ENCODE results near the gene ZNF556. TPM values are rescaled to one million over a fixed set of nuclear protein-coding genes. Genes with fewer than 3 reads are reported as not detected.

The ZNF556 gene
- polyA plus RNA-seq, 1 of the 3 experiments (the other 2 are of a cell fraction), result 0.46 TPM

DNA sequence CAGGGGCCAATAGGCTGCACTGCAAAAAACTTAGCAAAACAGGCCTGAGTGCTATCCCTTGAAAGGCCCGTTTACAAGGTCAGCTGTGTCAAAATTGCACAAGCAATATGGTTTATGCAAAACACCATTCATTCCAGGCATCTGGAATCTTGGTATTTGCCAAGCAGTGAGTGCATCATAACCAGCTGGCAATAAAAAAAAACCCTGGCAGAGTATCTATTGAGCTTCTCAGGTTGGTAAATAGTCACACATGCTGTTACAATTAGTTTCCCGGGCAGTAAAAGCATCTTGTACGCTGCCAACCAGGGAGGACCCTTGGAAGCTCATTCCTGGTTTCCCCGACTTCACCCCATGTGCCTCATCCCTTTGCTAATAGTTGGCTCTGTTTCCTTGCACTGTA is 56.4 kb downstream of the ZNF556 start (continued):
- TF ChIP-seq, protein P1, sequence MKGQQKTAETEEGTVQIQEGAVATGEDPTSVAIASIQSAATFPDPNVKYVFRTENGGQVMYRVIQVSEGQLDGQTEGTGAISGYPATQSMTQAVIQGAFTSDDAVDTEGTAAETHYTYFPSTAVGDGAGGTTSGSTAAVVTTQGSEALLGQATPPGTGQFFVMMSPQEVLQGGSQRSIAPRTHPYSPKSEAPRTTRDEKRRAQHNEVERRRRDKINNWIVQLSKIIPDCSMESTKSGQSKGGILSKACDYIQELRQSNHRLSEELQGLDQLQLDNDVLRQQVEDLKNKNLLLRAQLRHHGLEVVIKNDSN (IDR thresholded peaks at IDR 0.05; ENCODE audit: borderline replicate concordance, low read depth), result no peak
- TF ChIP-seq, protein P2, sequence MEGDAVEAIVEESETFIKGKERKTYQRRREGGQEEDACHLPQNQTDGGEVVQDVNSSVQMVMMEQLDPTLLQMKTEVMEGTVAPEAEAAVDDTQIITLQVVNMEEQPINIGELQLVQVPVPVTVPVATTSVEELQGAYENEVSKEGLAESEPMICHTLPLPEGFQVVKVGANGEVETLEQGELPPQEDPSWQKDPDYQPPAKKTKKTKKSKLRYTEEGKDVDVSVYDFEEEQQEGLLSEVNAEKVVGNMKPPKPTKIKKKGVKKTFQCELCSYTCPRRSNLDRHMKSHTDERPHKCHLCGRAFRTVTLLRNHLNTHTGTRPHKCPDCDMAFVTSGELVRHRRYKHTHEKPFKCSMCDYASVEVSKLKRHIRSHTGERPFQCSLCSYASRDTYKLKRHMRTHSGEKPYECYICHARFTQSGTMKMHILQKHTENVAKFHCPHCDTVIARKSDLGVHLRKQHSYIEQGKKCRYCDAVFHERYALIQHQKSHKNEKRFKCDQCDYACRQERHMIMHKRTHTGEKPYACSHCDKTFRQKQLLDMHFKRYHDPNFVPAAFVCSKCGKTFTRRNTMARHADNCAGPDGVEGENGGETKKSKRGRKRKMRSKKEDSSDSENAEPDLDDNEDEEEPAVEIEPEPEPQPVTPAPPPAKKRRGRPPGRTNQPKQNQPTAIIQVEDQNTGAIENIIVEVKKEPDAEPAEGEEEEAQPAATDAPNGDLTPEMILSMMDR (IDR thresholded peaks at IDR 0.05), result no peak
- TF ChIP-seq JUND (IDR thresholded peaks at IDR 0.05) (no peak), ELF1 (IDR thresholded peaks at IDR 0.05) (no peak), EP300 (IDR thresholded peaks at IDR 0.05; ENCODE audit: borderline replicate concordance in 1 of 2, low read depth in 1 of 2, low read length in 1 of 2) (no peak), MEF2A (IDR thresholded peaks at IDR 0.05; ENCODE audit: borderline replicate concordance, low read depth) (no peak)
- TF ChIP-seq, protein P3, sequence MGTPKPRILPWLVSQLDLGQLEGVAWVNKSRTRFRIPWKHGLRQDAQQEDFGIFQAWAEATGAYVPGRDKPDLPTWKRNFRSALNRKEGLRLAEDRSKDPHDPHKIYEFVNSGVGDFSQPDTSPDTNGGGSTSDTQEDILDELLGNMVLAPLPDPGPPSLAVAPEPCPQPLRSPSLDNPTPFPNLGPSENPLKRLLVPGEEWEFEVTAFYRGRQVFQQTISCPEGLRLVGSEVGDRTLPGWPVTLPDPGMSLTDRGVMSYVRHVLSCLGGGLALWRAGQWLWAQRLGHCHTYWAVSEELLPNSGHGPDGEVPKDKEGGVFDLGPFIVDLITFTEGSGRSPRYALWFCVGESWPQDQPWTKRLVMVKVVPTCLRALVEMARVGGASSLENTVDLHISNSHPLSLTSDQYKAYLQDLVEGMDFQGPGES (IDR thresholded peaks at IDR 0.05; ENCODE audit: low read depth, low read length), result no peak

DNA sequence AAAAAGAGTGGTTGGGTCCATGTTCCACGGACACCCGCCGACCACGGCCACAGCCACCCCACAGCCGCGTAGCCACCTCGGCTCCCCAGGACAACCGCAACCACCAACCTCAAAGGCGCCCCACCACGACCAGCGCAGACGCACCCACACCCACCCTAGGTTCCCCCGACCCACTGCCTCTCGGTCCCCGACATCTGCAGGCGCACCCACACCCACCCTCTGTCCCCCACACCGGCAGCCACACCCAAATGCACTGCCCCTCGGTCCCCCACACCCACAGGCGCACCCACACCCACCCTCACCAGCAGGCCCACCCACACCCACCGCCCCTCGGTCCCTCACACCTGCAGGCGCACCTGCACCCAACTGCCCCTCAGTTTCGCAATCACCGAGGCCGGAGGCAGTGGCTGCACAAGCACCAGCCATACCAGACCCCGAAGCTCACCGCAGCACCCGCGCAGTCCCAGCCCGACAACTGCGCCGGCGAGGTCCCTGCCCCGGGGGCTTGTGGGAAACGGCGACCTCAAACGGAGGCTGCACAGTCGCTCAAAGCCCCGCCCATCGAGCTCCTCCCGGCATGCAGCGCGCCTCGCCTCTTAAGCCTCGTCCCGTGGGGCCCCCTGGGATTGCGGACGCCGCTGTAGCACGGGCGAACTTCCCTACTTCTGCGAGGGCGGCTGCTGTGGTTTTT is 59.4 kb downstream of the ZNF556 start:
- H3K4me1 ChIP-seq (ENCODE audit: control insufficient read depth in 1 of 2, insufficient read depth in 2 of 2, low read depth in 1 of 2, low read length in 1 of 2), result peaks cover 0 to 2% of the 10 kb centered on the region in 2 experiments; a peak in 1 of 4 replicates
- H3K4me3 ChIP-seq (ENCODE audit: low read depth in 2 of 2, low read length in 1 of 2), result no peak overlapping the region
- H4K20me1 ChIP-seq (ENCODE audit: insufficient read depth), result no peaks in the 10 kb centered on the region
- no peak overlapping the region for H3K4me2 ChIP-seq
- no peaks in the 10 kb centered on the region for H3K36me3 ChIP-seq (replicated peaks in 1 of 2; ENCODE audit: control insufficient read depth in 1 of 2, insufficient read depth in 2 of 2, low read length in 1 of 2)
- H3K27ac ChIP-seq (ENCODE audit: low read depth in 2 of 2, low read length in 1 of 2), result no peak overlapping the region
- CTCF ChIA-PET, result interaction anchor here (0.6 kb wide), 1 partner anchor 546 kb away, joined by 3 read pairs; no protein-coding TSS in a partner anchor
- no peaks in the 10 kb centered on the region for H3K27me3 ChIP-seq (ENCODE audit: insufficient read depth)
- no peaks in the 10 kb centered on the region for H3K9me3 ChIP-seq
- no peaks in the 10 kb centered on the region for H3F3A ChIP-seq (replicated peaks; ENCODE audit: insufficient read depth)
- no peak overlapping the region for H2AFZ ChIP-seq (ENCODE audit: low read depth)
- no peak for DNase-seq
- no peaks in the 10 kb centered on the region for H3K79me2 ChIP-seq (ENCODE audit: insufficient read depth)
- POLR2A ChIA-PET, result no interaction called here
- H3K9ac ChIP-seq, result no peak overlapping the region
- 97% methylated on average over 14 of the region's 53 CpGs for WGBS (ENCODE audit: low lambda C conversion rate)
- H3K9me2 ChIP-seq, result no peaks in the 10 kb centered on the region
- TF ChIP-seq, protein P4, sequence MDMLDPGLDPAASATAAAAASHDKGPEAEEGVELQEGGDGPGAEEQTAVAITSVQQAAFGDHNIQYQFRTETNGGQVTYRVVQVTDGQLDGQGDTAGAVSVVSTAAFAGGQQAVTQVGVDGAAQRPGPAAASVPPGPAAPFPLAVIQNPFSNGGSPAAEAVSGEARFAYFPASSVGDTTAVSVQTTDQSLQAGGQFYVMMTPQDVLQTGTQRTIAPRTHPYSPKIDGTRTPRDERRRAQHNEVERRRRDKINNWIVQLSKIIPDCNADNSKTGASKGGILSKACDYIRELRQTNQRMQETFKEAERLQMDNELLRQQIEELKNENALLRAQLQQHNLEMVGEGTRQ (IDR thresholded peaks at IDR 0.05; ENCODE audit: borderline replicate concordance, low read depth, low read length), result no peak
- TF ChIP-seq FOSL2 (IDR thresholded peaks at IDR 0.05; ENCODE audit: borderline replicate concordance, low read depth), result no peak
- no peak for TF ChIP-seq RCOR1 (IDR thresholded peaks at IDR 0.05; ENCODE audit: low read length)
- TF ChIP-seq, protein P5, sequence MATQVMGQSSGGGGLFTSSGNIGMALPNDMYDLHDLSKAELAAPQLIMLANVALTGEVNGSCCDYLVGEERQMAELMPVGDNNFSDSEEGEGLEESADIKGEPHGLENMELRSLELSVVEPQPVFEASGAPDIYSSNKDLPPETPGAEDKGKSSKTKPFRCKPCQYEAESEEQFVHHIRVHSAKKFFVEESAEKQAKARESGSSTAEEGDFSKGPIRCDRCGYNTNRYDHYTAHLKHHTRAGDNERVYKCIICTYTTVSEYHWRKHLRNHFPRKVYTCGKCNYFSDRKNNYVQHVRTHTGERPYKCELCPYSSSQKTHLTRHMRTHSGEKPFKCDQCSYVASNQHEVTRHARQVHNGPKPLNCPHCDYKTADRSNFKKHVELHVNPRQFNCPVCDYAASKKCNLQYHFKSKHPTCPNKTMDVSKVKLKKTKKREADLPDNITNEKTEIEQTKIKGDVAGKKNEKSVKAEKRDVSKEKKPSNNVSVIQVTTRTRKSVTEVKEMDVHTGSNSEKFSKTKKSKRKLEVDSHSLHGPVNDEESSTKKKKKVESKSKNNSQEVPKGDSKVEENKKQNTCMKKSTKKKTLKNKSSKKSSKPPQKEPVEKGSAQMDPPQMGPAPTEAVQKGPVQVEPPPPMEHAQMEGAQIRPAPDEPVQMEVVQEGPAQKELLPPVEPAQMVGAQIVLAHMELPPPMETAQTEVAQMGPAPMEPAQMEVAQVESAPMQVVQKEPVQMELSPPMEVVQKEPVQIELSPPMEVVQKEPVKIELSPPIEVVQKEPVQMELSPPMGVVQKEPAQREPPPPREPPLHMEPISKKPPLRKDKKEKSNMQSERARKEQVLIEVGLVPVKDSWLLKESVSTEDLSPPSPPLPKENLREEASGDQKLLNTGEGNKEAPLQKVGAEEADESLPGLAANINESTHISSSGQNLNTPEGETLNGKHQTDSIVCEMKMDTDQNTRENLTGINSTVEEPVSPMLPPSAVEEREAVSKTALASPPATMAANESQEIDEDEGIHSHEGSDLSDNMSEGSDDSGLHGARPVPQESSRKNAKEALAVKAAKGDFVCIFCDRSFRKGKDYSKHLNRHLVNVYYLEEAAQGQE (IDR thresholded peaks at IDR 0.05; ENCODE audit: low read depth, low read length), result no peak
- no peak for TF ChIP-seq EZH2phosphoT487 (IDR thresholded peaks at IDR 0.05; ENCODE audit: borderline replicate concordance, low read depth)
- no peak for TF ChIP-seq FOXJ3 (CRISPR knock-in tag; IDR thresholded peaks at IDR 0.05)
- no peak for TF ChIP-seq YY1 (IDR thresholded peaks at IDR 0.05; ENCODE audit: low read depth)
- no peak for TF ChIP-seq RAD21 (IDR thresholded peaks at IDR 0.05; ENCODE audit: low read length)
- no peak for TF ChIP-seq RFX5 (IDR thresholded peaks at IDR 0.05; ENCODE audit: low read length)
- TF ChIP-seq GATA2 (CRISPR knock-in tag; IDR thresholded peaks at IDR 0.05), result no peak
- no peak for TF ChIP-seq MEF2A (IDR thresholded peaks at IDR 0.05; ENCODE audit: borderline replicate concordance, low read depth)
- no peak for TF ChIP-seq MXI1 (IDR thresholded peaks at IDR 0.05; ENCODE audit: low read depth, low read length)
- no peak for TF ChIP-seq ELF1 (IDR thresholded peaks at IDR 0.05)
- TF ChIP-seq CHD2 (IDR thresholded peaks at IDR 0.05; ENCODE audit: low read length, partially characterized antibody), result no peak

Data from SK-N-SH (cell line).